GM12864 (cell line): ENCODE data around the gene SESN3.
"Not testable (repeated sequence)": the region's sequence is repeated elsewhere in the genome, so short reads cannot be mapped to it uniquely, and the experiment has no call there.

Experiments used
- DNase-seq: peaks from one replicate; pipeline ENCODE4 v3.0.0-alpha.2; 2011; ENCODE audit warnings: low read depth
- H3K4me3 ChIP-seq: 2 replicates; pipeline ENCODE4 v1.5.1; 2011; ENCODE audit warnings: mild to moderate bottlenecking, low read depth, low read length, control low read depth
- TF ChIP-seq, protein P1 (sequence below): IDR thresholded peaks from 2 replicates; pipeline ENCODE4 v1.5.1; 2011; ENCODE audit warnings: low read depth, mild to moderate bottlenecking, moderate library complexity, low read length, control low read depth, inconsistent platforms; ENCODE audit errors: missing control alignments

The SESN3 gene

DNA sequence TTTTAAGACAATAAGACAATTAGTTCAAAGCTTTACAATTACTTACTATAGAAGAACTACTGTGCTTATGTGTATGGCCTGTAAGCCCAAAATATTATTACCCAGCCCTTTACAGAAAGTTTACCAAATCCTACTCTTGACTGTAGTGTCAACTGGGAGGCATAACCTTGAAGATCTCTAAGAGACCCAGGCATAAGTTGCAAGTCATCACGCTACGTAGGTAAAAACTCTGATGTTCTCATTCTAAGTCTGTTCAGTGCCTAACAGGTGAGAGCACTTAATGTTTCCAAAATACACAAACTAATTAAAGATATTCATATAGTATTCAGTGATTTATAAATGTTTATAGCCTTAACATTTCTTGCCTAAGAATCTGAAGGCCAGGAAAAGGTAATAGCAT lies 12.9 kb downstream of the SESN3 start:
- no peak for DNase-seq
- TF ChIP-seq, protein P1, sequence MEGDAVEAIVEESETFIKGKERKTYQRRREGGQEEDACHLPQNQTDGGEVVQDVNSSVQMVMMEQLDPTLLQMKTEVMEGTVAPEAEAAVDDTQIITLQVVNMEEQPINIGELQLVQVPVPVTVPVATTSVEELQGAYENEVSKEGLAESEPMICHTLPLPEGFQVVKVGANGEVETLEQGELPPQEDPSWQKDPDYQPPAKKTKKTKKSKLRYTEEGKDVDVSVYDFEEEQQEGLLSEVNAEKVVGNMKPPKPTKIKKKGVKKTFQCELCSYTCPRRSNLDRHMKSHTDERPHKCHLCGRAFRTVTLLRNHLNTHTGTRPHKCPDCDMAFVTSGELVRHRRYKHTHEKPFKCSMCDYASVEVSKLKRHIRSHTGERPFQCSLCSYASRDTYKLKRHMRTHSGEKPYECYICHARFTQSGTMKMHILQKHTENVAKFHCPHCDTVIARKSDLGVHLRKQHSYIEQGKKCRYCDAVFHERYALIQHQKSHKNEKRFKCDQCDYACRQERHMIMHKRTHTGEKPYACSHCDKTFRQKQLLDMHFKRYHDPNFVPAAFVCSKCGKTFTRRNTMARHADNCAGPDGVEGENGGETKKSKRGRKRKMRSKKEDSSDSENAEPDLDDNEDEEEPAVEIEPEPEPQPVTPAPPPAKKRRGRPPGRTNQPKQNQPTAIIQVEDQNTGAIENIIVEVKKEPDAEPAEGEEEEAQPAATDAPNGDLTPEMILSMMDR: no peak
- H3K4me3 ChIP-seq: no peak overlapping the region

DNA sequence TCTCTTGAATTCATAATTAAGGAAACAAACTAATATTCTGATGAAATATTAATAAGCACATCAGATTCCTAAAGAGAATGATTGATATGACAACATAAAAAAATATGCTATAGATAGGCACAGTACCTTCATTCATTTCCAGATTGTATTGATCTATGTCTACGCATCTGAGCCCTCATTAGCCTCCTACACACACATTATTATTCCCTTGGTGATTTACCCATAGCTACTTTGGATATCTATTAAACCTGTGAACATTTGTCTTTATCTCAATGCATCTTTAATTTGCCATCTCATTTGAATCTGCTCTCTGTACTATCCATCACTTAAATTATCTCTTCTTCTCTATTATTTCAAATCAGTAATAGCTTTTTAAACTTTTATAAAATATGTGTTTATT lies 18.4 kb downstream of the SESN3 start:
- H3K4me3 ChIP-seq: no peak overlapping the region
- TF ChIP-seq, protein P1: no peak
- DNase-seq: no peak

DNA sequence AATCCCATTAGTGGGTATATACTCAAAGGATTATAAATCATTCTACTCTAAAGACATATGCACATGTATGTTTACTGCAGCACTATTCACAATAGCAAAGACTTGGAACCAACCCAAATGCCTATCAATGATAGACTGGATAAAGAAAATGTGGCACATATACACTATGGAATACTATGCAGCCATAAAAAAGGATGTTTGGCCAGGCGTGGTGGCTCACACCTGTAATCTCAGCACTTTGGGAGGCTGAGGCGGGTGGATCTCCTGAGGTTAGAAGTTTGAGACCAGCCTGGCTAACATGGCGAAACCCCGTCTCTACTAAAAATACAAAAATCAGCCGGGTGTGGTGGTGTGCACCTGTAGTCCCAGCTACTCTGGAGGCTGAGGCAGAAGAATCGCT lies 21.5 kb downstream of the SESN3 start:
- H3K4me3 ChIP-seq, DNase-seq: not testable (repeated sequence)

DNA sequence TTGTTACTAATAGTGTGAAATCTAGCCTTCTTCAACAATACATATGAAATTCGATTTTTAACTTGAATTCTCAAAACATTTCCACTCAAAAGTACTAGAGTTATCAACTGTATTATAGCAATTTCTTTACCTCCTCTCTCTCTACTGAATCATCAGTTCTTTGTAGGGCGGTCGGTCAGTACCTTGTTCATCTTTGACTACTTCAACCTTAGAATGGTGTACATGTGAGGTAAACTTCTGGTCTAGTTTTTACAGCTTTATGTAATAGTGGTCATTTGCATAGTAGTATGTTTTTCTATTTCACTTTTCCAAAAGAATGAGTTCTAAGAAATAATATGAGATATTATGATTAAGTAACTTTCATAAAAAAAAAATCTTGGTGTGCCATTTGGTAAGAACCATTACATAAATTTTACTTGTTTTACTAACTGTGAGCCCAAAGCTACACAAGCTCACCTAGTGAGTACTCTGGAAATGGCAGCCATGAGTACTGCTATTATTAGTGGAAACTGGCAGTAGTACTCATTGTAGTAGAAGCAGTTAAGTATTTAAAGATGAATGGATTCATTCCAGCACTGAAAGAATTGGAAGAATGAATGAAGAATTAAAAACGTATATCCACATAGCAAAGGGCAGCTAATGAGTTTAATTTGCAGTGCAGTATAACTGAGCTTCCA lies 30.1 kb downstream of the SESN3 start:
- TF ChIP-seq, protein P1: no peak
- no peak for DNase-seq
- H3K4me3 ChIP-seq: no peak overlapping the region

DNA sequence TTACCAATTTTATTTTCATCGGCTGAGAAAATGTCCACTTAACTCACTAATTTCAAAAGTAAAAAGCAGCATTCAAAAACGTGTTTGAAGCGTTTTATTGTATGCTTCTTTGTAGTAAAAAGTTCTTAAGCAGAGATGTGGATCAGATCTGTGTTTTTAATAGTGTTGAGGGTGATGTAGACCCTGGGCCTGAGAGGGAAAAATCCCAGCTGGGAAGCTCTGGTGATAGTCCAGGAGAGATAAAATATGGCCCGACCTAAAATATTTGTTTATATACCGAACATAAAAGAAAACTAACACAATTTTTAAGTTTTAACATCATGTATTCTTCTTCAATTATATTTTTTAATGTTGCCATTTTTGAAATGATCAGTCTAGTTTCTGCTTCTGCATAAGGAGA lies 35.2 kb downstream of the SESN3 start:
- TF ChIP-seq, protein P1: no peak
- no peak for DNase-seq
- H3K4me3 ChIP-seq: no peak overlapping the region

DNA sequence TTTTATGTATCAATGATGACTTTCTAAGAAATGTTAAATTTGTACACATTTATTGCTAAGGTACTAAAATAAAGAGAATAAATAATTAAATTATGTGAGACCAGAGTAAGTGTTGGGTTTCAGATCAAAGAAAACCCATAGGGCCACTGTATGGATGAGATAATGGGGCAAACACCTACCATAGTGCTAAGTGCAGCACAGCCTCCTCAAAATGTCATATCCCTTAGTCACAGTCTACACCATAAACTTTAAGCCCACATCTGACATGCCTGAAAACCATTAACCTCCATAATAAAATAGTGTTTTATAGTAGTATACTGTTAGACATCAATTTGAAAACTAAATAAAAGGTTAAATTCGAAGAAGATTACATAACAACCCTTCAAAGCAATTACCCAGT lies 37.5 kb downstream of the SESN3 start:
- H3K4me3 ChIP-seq: no peak overlapping the region
- no peak for DNase-seq
- TF ChIP-seq, protein P1: no peak

DNA sequence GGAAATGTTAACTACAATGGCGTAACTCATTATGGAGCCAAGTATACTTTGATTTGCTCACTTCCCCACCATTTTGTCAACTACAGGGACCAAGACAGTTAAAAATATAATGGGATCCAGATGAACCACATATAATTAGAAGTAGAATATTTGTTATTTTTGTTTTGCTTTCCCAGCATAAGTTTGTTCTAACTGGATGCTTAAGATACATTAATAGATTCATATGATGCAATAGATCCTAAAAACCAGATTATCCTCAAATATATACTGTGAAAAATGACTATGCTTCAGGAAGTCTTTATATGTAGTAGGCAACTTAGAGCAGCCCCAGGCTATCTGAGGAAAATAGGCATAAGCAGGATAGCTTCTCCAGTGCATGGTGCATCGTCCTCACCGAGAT lies 38.3 kb downstream of the SESN3 start:
- DNase-seq: no peak
- no peak overlapping the region for H3K4me3 ChIP-seq
- TF ChIP-seq, protein P1: no peak

DNA sequence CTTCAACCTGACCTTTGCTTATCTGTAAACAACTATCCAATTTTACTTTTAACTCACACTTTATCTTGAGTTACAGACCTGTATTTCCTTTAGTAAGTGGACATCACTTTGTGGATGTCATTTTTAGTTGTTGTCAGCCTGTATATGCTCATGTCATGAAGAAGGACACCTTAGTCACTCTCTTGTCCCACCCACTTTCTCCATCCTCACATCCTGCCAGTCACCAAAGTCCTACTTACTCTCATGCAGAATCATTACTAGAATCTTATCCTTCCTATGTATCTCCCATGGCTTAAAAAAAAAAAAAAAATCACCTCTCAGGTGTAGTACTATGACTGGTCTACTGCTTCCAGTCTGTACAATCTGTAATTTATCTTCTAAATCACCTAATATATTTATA lies 43.3 kb downstream of the SESN3 start:
- H3K4me3 ChIP-seq: no peak overlapping the region
- TF ChIP-seq, protein P1: no peak
- no peak for DNase-seq
